ENCODE measurements around the gene LMBR1. TPM values are rescaled to one million over a fixed set of nuclear protein-coding genes. Genes with fewer than 3 reads are reported as not detected.
A peak's percentile ranks its signal among the peaks of the same experiment; 100 is the strongest.

The LMBR1 gene
- total and polyA plus RNA-seq, 4 donors = 11.2 to 35.7 (median 17.9) TPM

DNA sequence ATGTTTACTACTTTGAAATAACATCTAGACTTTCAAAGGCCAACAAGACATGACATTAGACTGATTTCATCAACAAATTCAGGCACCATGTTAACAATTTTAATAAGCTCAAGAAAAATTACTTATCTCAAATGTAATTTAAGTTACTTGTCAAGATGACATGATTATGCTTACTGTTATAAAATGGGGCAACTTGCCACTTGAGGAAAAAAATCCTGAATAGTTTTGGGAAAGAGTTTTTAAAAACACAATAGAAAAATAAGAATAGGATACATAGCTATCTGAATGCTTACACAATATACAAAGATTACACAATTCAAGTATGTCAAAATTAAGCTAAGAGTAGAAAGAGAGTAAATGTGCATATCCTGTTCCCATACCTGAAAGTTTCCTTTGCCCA lies 167.0 kb downstream of the LMBR1 start:
- Histone ChIP-seq H3K4me1 (ENCODE audit: control insufficient read depth in 4 of 4, insufficient read depth in 4 of 4, low read length in 3 of 4) (peaks cover 0 to 15% (median 8%) of the 10 kb centered on the region in 4 donors), H3K27ac (ENCODE audit: low read depth in 1 of 2, low read length in 2 of 2) (peak overlapping the region in 1 of 2 donors; percentile 21), H3K4me3 (ENCODE audit: low read depth in 1 of 3, low read length in 3 of 3) (no peak overlapping the region), H3K36me3 (ENCODE audit: control insufficient read depth in 4 of 4, insufficient read depth in 3 of 4, low read depth in 1 of 4, low read length in 3 of 4) (peaks cover 0 to 5% (median 1%) of the 10 kb centered on the region in 4 donors), H3K9me3 (ENCODE audit: control insufficient read depth in 4 of 4, low read length in 3 of 4) (no peaks in the 10 kb centered on the region), H3K9ac (ENCODE audit: low read depth in 1 of 2, low read length in 2 of 2) (no peak overlapping the region), H3K27me3 (ENCODE audit: control insufficient read depth in 4 of 4, insufficient read depth in 4 of 4, low read length in 3 of 4) (no peaks in the 10 kb centered on the region)
- DNase-seq (ENCODE audit: low spot score) = no peak
- TF ChIP-seq RAD21 (IDR thresholded peaks at IDR 0.05) (no peak), HNF4G (IDR thresholded peaks at IDR 0.05) (no peak), EGR1 (IDR thresholded peaks at IDR 0.05; ENCODE audit: low read depth in 2 of 2) (no peak), HNF4A (conservative IDR thresholded peaks at IDR 0.05) (no peak), SP1 (IDR thresholded peaks at IDR 0.05) (no peak)
- TF ChIP-seq, protein P1, sequence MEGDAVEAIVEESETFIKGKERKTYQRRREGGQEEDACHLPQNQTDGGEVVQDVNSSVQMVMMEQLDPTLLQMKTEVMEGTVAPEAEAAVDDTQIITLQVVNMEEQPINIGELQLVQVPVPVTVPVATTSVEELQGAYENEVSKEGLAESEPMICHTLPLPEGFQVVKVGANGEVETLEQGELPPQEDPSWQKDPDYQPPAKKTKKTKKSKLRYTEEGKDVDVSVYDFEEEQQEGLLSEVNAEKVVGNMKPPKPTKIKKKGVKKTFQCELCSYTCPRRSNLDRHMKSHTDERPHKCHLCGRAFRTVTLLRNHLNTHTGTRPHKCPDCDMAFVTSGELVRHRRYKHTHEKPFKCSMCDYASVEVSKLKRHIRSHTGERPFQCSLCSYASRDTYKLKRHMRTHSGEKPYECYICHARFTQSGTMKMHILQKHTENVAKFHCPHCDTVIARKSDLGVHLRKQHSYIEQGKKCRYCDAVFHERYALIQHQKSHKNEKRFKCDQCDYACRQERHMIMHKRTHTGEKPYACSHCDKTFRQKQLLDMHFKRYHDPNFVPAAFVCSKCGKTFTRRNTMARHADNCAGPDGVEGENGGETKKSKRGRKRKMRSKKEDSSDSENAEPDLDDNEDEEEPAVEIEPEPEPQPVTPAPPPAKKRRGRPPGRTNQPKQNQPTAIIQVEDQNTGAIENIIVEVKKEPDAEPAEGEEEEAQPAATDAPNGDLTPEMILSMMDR (IDR thresholded peaks at IDR 0.05; ENCODE audit: low read depth, low read length, missing input control) = no peak

DNA sequence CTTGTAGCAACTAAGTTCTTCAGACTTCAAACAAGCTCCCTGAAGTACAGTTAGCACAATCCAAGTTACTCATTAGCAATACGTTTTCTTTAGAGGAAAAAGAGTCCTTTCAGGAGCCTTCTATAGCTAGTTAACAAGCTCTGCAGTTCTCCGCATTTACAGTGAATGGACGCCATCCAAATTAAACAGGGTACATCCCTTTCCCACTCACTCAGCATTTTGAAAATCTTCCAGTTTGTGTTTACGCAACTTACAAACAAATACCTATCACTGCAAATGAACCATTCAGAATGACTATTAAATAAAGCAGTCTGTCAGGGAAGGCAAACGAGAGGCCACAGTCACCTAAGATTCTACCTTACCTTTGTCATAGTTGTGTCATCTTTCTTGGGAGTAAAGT lies 167.9 kb downstream of the LMBR1 start:
- no peak for DNase-seq (ENCODE audit: low spot score)
- TF ChIP-seq NR2F2 (IDR thresholded peaks at IDR 0.05) = no peak
- TF ChIP-seq, protein P2, sequence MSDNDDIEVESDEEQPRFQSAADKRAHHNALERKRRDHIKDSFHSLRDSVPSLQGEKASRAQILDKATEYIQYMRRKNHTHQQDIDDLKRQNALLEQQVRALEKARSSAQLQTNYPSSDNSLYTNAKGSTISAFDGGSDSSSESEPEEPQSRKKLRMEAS (IDR thresholded peaks at IDR 0.05) = no peak
- TF ChIP-seq FOXA2 (IDR thresholded peaks at IDR 0.05) = peak; percentile 79
- TF ChIP-seq SP1 (IDR thresholded peaks at IDR 0.05) = peak; percentile 57
- peak; percentile 30 to 39 for TF ChIP-seq RAD21 (IDR thresholded peaks at IDR 0.05)
- TF ChIP-seq FOXA1 (IDR thresholded peaks at IDR 0.05) = peak; percentile 69
- peak; percentile 60 to 64 for TF ChIP-seq HNF4A (conservative IDR thresholded peaks at IDR 0.05)
- TF ChIP-seq JUND (IDR thresholded peaks at IDR 0.05) = peak; percentile 13 to 52
- no peak for TF ChIP-seq GABPA (IDR thresholded peaks at IDR 0.05 in 1 of 2, conservative IDR thresholded peaks at IDR 0.05 in 1 of 2)
- TF ChIP-seq, protein P3, sequence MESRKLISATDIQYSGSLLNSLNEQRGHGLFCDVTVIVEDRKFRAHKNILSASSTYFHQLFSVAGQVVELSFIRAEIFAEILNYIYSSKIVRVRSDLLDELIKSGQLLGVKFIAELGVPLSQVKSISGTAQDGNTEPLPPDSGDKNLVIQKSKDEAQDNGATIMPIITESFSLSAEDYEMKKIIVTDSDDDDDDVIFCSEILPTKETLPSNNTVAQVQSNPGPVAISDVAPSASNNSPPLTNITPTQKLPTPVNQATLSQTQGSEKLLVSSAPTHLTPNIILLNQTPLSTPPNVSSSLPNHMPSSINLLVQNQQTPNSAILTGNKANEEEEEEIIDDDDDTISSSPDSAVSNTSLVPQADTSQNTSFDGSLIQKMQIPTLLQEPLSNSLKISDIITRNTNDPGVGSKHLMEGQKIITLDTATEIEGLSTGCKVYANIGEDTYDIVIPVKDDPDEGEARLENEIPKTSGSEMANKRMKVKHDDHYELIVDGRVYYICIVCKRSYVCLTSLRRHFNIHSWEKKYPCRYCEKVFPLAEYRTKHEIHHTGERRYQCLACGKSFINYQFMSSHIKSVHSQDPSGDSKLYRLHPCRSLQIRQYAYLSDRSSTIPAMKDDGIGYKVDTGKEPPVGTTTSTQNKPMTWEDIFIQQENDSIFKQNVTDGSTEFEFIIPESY (IDR thresholded peaks at IDR 0.05) = peak; percentile 41
- peak; percentile 2 for TF ChIP-seq TAF1 (conservative IDR thresholded peaks at IDR 0.05)
- peak in 1 of 2 donors; percentile 38 for TF ChIP-seq EGR1 (IDR thresholded peaks at IDR 0.05; ENCODE audit: low read depth in 2 of 2)
- peak; percentile 82 for TF ChIP-seq YY1 (IDR thresholded peaks at IDR 0.05)
- TF ChIP-seq HNF4G (IDR thresholded peaks at IDR 0.05) = no peak
- peak; percentile 49 to 62 for TF ChIP-seq RXRA (IDR thresholded peaks at IDR 0.05)
- TF ChIP-seq, protein P4, sequence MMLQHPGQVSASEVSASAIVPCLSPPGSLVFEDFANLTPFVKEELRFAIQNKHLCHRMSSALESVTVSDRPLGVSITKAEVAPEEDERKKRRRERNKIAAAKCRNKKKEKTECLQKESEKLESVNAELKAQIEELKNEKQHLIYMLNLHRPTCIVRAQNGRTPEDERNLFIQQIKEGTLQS (IDR thresholded peaks at IDR 0.05) = peak; percentile 41
- TF ChIP-seq, protein P5, sequence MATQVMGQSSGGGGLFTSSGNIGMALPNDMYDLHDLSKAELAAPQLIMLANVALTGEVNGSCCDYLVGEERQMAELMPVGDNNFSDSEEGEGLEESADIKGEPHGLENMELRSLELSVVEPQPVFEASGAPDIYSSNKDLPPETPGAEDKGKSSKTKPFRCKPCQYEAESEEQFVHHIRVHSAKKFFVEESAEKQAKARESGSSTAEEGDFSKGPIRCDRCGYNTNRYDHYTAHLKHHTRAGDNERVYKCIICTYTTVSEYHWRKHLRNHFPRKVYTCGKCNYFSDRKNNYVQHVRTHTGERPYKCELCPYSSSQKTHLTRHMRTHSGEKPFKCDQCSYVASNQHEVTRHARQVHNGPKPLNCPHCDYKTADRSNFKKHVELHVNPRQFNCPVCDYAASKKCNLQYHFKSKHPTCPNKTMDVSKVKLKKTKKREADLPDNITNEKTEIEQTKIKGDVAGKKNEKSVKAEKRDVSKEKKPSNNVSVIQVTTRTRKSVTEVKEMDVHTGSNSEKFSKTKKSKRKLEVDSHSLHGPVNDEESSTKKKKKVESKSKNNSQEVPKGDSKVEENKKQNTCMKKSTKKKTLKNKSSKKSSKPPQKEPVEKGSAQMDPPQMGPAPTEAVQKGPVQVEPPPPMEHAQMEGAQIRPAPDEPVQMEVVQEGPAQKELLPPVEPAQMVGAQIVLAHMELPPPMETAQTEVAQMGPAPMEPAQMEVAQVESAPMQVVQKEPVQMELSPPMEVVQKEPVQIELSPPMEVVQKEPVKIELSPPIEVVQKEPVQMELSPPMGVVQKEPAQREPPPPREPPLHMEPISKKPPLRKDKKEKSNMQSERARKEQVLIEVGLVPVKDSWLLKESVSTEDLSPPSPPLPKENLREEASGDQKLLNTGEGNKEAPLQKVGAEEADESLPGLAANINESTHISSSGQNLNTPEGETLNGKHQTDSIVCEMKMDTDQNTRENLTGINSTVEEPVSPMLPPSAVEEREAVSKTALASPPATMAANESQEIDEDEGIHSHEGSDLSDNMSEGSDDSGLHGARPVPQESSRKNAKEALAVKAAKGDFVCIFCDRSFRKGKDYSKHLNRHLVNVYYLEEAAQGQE (IDR thresholded peaks at IDR 0.05) = peak; percentile 37
- Histone ChIP-seq H3K4me3 (ENCODE audit: low read depth in 1 of 3, low read length in 3 of 3) (no peak overlapping the region), H3K27ac (ENCODE audit: low read depth in 1 of 2, low read length in 2 of 2) (peak overlapping the region in 1 of 2 donors; percentile 21), H3K9ac (ENCODE audit: low read depth in 1 of 2, low read length in 2 of 2) (peak overlapping the region in 1 of 2 donors; percentile 50), H3K9me3 (ENCODE audit: control insufficient read depth in 4 of 4, low read length in 3 of 4) (no peaks in the 10 kb centered on the region), H3K27me3 (ENCODE audit: control insufficient read depth in 4 of 4, insufficient read depth in 4 of 4, low read length in 3 of 4) (no peaks in the 10 kb centered on the region), H3K36me3 (ENCODE audit: control insufficient read depth in 4 of 4, insufficient read depth in 3 of 4, low read depth in 1 of 4, low read length in 3 of 4) (peaks cover 0 to 5% (median 1%) of the 10 kb centered on the region in 4 donors), H3K4me1 (ENCODE audit: control insufficient read depth in 4 of 4, insufficient read depth in 4 of 4, low read length in 3 of 4) (peaks cover 0 to 12% (median 8%) of the 10 kb centered on the region in 4 donors)
- 35% methylated on average over 5 of the region's 5 CpGs for WGBS
